Stomach (tissue), 4 donors: ENCODE data around the gene MRGPRX1.

Experiments
- POLR2A ChIP-seq, 4 donors: fragments of 450-650 bp; IDR thresholded peaks; one replicate each; pipeline ENCODE4 v1.6.1; 2016; ENCODE audit warnings: antibody characterized with exemption in 4 of 4, control low read depth in 2 of 4, mild to moderate bottlenecking in 1 of 4, moderate library complexity in 1 of 4
- TF ChIP-seq, protein P1 (sequence below), 7 experiments: fragments of 450-650 bp in 4 of 7; fragments of 200-600 bp in 3 of 7; sonication (generic) in 3 of 7; IDR thresholded peaks; one replicate each; pipeline ENCODE4 v1.5.1; 2016 to 2019; ENCODE audit warnings: antibody characterized with exemption in 7 of 7, control low read depth in 2 of 7, mild to moderate bottlenecking in 1 of 7

DNA sequence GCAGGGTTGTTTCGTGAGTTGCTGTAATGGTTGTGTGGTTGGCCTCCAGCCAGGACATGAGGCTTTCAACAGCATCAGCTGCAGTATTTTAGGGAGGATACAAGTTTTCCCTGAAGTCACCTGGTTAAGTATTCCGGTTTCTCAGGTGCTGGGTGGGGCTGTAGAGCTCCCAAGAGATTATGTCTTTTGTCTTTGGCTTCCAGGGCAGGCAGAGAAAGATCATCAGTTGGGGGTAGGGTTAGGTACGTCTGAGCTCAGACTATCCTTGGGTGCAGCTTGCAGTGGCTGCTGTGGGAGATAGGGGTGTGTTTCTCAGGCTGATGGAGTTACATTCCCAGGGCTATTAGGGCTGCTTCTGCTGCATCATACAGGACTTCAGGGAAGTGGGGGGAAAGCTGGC lies 47.5 kb upstream of the MRGPRX1 start:
- TF ChIP-seq, protein P1, sequence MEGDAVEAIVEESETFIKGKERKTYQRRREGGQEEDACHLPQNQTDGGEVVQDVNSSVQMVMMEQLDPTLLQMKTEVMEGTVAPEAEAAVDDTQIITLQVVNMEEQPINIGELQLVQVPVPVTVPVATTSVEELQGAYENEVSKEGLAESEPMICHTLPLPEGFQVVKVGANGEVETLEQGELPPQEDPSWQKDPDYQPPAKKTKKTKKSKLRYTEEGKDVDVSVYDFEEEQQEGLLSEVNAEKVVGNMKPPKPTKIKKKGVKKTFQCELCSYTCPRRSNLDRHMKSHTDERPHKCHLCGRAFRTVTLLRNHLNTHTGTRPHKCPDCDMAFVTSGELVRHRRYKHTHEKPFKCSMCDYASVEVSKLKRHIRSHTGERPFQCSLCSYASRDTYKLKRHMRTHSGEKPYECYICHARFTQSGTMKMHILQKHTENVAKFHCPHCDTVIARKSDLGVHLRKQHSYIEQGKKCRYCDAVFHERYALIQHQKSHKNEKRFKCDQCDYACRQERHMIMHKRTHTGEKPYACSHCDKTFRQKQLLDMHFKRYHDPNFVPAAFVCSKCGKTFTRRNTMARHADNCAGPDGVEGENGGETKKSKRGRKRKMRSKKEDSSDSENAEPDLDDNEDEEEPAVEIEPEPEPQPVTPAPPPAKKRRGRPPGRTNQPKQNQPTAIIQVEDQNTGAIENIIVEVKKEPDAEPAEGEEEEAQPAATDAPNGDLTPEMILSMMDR (IDR thresholded peaks at IDR 0.05): no peak
- no peak for TF ChIP-seq POLR2A (IDR thresholded peaks at IDR 0.05)
